C1 segment of cervical spinal cord (tissue), 14 donors: ENCODE measurements around the gene ABL1.
A peak's percentile ranks its signal among the peaks of the same experiment; 100 is the strongest.
"Not testable (repeated sequence)": the region's sequence is repeated elsewhere in the genome, so short reads cannot be mapped to it uniquely, and the experiment has no call there.

Experiments used
- DNase-seq, 14 donors: peaks; one replicate each; lab custom pipeline; 2025; lab: John Stamatoyannopoulos, UW

Gene ABL1

DNA sequence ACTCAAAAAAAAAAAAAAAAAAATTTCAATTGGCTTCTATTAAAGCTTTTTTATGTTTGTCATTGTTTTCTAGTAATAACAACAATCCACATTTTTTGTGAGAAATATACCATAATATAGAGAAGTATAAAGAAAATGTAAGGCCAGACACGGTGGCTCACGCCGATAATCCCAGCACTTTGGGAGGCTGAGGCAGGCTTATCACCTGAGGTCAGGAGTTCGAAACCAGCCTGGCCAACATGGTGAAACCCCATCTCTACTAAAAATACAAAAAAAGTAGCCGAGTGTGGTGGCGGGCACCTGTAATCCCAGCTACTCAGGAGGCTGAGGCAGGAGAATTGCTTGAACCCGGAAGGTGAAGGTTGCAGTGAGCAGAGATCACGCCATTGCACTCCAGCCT, 13.5 kb downstream of the ABL1 start:
- not testable (repeated sequence) for DNase-seq

DNA sequence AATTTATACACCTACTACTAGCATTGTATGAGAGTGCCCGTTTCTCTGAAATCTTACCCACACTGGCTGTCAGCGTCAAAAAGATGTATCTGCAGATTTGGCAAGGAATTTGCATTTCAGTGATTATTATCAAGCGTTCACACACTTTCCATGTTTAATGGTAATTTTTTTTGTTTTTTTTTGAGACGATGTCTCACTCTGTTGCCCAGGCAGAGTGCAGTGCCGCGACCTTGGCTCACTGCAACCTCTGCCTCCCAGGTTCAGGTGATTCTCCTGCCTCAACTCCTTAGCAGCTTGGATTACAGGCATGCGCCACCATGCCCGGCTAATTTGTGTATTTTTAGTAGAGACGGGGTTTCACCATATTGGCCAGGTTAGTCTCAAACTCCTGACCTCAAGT, 14.3 kb downstream of the ABL1 start:
- DNase-seq, result no peak

DNA sequence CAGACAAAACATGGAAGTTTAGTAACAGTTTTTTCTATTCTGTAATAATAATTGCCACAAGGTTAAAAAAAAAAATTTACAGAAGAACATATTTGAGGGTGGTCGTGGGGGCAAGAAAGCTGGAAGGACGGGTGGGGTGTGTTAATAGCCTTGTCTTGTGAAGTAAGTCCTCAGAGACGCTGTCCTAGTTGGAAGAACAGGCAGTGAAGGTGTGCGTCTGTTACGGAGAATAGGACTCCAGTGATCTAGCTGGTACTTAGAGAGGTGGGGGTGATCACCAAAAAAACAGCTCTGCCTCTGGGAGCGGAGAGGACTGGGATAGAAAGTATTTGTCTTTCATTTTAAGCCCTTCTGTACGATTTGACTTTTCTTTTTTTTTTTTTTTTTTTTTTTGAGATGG, 17.7 kb downstream of the ABL1 start:
- DNase-seq, result no peak

DNA sequence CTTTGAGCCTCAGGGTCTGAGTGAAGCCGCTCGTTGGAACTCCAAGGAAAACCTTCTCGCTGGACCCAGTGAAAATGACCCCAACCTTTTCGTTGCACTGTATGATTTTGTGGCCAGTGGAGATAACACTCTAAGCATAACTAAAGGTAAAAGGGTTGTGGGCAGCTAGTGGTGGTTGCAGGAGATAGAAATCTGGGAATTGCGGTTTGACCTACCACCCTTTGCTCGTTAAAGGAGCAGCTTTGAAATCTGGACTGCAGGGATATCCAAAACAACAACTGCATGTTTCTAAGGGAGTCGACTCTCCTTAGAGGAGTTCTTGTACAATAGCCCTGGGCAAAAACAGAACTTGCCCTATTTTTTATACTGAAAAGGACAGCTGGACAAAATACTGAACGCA, 19.0 kb downstream of the ABL1 start:
- DNase-seq, result no peak

DNA sequence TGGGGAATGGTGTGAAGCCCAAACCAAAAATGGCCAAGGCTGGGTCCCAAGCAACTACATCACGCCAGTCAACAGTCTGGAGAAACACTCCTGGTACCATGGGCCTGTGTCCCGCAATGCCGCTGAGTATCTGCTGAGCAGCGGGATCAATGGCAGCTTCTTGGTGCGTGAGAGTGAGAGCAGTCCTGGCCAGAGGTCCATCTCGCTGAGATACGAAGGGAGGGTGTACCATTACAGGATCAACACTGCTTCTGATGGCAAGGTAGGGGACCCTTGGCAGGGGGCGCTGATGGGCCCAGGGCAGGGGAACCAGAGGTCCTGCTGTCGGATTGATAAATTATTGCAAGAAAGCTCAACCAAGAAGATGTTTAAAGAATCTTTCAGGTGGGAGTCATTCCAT, 19.8 kb downstream of the ABL1 start:
- DNase-seq, result no peak

DNA sequence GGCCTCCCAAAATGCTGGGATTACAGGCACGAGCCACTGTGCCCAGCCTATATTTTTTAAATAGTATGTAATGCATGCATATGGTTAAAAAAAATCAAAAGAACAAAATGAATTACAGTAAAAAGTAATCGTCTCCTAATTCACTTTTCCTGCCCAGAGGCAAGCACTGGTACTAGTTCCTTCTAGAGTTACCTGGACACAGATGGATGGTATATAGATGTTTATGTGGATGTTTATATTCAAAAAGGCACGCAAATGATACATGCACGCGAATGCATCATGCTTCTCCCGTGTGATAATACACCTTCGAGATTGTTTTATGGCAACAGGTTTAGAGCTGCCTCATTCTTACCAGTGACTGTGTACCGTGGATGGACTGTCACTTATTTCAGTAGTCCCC, 21.4 kb downstream of the ABL1 start:
- no peak for DNase-seq

DNA sequence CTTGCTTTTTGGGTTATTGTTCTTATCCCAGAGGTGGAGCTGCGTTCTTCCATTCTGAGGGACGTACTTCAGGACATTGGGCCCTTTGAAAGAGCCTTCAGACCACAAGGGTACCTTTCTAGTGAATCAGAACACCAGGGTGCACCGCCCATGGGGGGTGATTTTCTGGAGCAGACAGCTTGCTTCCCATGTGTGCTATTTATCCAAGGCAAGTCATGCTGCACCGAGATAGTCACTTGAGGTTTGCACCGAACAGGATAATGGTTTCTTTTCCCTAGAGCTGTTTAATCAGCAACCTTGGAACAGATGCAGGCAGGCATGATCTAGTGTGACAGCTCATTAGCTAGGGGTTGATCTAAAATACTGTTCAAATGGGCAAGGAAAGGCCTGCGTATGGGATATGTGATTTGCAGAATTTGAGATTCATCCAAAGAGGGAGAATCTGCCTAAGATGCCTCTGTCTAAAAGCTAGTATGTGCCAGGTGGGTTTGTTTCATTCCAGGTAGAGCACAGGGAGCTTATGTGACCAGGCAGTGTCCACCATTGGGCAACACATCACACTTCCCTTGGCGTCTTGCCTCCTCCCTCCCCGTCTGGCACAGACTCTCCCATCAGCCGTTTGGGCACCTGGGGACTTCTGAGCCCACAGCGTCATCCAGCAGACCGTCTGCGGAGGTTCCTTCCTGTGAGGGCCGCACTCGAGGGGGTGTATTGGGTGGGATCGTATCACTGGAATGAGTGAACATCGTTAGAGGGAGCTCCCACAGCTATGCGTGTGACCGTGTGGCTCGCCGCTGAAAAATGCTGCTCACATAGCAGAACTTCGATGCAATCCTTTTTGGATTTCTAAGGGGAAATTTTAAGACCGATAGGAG, 23.0 kb downstream of the ABL1 start:
- DNase-seq, result peak in 2 of 14 donors; percentile 21 to 67

DNA sequence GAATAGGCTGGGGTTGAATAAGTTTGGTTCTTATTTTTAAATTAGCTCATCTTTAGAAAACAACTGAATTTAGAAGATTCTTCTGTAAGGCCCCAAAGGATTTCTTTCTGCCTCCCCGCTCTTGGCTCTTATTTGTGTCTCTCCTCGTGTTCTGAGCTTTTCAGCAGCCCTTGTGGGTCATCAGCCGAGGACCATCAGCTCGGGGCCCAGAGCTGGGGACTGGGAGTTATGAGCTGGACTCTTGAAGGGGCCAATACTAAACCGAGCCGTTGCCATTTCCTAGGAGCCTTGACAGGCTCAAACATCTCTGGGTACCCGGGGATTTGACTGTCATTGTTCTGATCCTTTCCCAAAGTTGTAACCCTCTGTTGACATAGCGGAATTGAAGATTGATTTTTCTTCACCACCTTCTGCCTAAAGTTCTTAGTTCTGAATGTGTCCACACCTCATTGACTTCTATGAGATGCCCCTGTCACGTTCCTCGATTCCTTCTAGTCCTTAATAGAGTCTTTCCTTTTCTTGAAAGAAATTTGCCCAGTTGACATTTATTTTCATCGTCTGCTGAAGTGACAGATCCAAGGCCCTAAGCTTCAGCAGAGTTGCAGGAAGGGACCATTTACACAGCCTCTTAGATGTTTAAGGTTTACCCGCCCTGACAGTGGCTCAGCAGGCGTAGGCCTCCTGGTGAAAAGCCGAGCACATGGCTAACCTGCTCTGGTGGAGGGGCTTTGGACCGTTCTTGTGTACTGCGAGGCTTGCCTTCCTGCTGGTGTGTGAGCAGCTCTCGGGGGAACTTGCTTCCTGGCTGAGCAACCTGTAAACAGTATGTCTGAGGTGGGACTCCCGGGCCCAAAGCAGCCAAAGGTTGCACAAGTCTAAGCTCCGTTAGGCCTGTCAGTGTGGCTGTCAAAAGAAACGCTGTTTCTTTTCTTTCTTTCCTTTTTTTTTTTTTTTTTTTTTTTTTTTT, 24.0 kb downstream of the ABL1 start:
- no peak for DNase-seq

DNA sequence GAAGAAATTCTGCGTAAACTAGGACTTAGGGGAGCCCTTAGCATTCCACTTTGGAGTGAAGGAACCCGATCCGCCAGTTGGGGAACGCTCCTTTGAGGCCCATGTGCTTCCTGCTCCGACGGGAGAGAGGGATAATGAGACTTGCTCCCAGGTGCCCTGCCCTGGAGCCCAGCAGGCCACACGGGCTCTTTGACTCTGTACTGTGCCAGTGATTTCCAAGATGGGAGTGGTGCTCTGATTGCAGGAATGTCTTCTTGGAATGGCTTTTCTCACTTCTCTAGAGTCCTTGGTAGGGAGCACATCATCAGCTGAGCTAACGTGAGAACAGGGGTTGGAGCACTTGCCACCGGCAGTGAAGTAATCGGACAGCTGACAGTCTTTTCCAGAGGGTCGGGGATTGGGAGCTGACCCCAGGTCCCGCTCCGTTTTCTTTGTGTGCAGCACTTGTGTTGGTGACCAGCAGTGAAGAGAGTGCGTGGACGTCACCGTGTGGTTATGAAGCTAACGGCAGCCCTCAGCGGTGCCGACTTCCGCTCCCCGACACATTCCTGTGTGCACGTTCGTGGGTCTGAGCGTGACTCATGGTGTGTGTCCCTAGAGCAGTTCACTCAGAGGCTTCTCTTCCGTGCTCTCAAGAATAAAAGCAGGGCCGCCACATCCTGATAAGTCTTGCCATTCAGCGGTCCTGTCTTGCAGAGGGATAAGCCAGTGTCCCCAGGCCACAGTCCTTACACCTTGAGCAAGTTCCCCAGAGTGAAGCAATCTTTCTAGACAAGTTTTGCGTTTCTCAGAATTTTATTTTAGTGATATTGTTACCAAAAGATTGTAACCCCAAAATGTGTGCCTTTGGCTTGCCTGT, 25.6 kb downstream of the ABL1 start:
- peak in 4 of 14 donors; percentile 24 to 54 (median 34) for DNase-seq

DNA sequence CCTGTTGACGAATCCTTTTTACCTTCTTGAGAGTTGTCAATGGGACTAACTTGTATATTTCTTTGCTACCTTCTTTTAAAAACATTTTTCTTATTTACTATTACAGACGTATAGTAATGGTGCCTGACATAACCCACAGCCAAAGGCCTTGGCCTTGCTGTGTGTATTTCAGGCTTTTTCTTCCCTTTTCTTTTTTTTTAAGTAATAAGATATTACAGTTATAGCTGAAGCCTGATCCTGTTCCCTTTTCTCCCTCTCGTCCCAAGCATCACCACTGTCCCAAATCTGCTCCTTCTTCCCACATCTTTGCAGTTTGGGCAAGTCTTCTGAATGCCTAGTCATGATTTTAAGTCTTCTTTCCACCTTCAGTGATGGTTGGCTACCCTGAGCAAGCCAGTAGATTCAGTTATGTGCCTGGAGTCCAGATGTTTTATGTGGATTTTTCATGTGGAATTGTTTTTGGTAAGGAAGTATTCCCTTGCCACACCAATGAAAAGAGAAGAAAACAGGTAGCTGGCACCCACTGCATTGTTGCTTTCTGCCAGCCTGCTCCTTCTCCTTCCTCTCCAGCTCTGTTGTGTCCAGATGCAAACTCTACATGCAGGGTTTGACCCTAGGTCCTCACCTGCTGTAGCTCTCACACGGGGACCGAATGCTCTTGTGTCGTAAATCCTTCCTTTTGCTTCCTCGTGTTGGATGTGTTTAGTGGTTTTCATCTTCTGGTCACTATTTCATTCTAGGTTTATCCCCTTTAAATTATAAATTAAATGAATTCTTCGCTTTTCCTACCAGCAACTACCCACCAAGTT, 26.5 kb downstream of the ABL1 start:
- DNase-seq, result no peak

DNA sequence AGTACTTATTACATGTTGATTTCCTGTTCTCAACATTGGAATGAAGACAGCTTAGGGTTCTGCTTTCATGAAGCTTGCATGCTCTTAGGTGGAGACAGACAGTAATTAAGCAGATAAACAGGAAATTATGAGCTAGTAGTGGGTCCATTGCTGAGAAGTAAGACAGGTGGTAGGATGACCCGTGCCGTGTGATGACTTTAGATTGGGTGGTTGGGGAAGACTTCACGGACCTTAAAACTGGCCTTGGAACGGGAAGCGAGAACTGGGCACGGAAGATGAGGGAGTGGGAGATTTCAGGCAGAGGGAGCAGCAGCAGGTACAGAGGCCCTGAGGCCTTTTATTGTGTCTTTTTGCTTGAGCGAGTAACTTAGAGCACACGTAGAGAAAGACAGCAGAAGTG, 27.2 kb downstream of the ABL1 start:
- no peak for DNase-seq

DNA sequence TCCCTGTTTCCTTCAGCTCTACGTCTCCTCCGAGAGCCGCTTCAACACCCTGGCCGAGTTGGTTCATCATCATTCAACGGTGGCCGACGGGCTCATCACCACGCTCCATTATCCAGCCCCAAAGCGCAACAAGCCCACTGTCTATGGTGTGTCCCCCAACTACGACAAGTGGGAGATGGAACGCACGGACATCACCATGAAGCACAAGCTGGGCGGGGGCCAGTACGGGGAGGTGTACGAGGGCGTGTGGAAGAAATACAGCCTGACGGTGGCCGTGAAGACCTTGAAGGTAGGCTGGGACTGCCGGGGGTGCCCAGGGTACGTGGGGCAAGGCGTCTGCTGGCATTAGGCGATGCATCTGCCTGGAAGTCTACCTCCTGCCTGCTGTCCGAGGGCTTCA, 27.7 kb downstream of the ABL1 start:
- no peak for DNase-seq

DNA sequence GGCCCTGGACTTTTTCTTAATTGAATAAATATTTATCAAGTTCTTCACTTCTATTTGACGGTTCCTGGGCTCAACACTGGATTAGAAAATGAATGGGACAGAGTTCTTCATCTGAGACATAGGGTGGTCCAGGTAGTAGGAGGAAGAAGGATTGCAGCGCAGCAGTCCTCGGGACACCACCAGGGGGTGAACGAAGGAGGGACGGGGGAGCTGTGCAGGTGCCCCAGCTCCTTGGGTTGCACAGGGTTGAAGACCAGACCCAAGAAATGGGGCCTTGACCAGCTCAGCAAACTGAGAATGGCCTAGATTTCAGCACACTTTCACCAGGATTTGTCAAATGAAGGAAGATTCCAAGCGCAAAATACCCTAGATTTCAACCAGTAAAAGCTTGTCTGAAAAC, 29.5 kb downstream of the ABL1 start:
- DNase-seq, result no peak

DNA sequence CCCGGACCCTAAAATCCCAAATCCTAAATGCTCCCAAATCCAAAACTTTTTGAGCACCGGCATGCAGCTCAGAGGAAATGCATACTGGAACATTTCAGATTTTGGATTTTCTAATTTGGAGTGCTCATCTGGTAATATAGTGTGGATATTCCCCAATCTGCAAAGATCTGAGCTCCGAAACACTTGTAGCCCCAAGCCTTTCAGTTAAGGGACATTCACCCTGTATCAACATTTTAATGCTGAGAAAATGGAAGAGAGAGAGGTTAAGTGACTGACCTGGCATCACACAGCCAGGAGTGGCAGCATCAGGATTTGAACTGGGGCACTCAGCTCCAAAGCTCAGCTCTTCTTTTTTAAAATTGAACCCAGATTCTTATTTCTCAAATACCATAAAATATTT, 30.9 kb downstream of the ABL1 start:
- no peak for DNase-seq

DNA sequence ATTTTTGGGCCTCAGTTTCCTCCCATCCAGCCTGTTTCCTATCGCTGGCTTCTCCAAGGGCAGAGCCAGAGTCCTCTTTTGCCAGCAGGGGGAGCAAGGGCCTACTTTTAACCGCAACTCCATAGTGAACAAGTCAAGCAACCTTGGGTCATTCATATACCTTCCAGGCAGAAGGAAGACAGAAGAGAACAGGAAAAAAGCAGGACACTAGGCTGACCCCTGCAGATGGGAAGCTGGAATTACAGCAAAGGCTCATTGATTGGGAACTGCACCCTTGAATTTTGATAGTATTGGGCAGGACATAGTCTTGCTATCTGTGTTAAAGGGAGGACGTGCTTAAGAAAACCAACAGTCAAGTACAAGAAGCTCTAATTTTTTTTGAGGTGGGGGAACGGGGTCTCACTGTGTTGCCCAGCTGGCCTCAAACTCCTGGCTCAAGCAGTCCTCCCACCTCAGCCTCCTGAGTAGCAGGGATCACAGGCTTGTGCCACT, 31.5 kb downstream of the ABL1 start:
- DNase-seq, result peak in 7 of 14 donors; percentile 19 to 53 (median 32)

DNA sequence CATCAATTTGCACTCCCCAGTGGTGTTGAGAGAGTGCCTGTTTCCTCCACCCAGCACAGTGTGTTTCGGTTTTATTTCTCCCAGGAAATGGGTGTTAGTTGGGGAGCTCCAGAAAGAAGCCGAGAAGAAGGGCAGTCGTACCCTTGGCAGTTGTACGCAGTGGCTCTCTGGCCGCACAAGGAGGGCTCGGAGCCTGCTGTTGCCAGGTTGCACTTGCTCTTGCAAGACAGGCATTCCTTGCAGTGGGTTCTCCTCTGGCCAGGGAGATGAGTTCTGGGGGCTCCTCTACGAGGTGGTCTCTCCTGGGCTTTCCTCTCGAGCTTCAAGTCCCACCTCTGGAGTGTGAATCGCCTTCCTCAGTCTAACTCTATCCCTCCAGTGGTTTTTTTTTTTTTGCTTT, 32.5 kb downstream of the ABL1 start:
- DNase-seq, result no peak

DNA sequence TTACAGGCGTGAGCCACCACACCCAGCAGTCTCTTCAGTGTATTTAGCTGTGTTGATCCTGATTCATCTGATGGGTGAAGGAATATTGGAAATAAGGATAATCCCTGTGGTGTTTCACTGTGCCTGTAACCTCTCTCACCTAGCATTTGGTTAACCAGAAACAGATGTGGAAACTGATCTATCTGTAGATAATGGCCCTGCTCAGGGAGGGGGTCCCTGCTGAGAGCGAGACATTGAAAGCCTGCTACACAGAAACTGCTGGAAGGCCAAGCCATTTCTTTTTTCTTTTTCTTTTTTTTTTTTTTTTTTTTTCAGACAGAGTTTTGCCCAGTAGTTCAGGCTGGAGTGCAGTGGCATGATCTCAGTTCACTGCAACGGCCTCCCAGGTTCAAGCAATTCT, 33.2 kb downstream of the ABL1 start:
- DNase-seq, result no peak

DNA sequence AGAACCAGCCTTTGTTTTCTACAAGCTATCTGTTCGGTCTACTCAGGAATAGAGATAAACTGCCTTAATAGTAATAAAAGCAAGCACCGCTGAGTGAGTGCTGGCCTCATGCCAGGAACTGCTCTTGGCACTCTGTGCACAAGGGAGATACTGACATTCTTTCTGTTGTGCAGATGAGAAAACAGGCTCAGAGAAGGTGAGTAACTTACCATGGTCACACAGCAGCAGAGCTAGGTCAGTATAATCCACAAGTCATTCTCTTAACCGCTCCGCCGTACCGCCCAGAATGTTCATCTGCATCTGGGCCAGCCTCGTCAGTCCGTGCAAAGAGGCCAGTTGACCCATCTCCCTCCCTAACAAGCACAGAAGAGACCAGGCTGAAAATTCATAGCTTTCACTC, 34.2 kb downstream of the ABL1 start:
- no peak for DNase-seq

DNA sequence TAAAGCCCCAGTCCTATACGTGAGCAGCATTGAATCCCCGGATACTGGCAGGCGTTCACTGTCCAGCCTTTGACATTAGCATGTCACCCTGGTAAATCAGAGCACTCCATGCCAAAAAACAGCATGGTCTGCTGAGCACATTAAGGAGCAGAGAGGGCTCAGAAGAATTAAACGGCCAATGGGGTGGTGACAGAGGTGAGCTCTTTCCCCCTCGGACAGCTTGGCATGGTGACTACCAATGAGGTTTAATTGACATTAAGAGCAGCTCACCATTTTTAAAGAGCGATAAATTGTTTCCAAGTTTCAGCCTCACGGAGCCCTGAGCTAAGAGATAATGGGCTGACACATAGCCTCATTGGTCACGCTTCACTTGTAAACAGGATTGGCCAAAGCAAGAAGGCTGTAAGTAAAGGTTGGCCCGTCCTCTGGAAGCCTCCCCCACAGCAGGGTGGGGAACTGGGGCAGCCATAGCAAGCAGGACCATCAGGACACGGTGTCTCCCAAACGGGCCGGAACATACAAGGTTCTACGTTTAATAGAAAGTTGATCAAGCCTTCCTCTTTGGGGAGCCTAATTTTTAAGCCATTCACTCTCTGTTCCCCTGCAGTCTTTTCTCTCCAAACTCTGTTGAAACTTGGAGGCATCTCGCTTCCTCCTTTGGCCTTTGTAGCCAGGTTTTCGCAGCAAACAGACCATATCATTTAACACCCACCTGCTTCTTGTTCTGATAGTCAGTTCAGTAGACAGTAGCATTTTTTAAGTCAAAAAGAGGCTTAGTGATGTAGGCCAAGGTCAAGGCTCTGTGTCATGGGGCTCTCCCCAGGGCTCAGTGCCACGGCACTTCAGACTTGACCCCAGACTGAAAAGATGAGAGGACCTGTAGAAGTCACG, 35.7 kb downstream of the ABL1 start:
- peak in 1 of 14 donors; percentile 50 for DNase-seq
